ENCODE measurements around the gene MLLT10.

DNA sequence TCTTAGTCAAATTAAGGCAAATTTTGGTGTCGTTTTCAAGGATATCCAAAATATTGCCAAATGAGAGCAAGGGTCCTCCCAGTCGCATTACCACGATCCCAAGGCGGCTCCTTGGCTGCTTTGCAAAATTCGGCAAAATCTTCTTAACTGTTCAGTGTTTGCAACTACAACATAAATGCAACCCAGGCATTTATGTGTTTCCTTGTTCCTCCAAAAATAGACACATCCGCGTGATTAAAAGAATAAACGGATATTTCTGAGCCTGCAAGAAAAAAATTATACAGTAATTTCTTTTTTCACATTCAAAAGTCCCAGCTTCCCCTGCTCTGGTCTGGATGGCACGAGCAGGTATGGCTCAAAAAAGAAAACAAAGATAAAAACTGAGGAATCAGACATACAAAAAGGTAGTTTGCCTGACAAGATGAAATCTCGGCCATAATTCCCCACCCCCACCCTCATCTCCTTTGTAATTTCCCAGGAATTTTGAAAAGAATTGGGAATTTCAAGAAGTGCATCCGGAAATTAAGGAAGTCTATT, 14.6 kb upstream of the MLLT10 start:
- TF ChIP-seq, protein P1, sequence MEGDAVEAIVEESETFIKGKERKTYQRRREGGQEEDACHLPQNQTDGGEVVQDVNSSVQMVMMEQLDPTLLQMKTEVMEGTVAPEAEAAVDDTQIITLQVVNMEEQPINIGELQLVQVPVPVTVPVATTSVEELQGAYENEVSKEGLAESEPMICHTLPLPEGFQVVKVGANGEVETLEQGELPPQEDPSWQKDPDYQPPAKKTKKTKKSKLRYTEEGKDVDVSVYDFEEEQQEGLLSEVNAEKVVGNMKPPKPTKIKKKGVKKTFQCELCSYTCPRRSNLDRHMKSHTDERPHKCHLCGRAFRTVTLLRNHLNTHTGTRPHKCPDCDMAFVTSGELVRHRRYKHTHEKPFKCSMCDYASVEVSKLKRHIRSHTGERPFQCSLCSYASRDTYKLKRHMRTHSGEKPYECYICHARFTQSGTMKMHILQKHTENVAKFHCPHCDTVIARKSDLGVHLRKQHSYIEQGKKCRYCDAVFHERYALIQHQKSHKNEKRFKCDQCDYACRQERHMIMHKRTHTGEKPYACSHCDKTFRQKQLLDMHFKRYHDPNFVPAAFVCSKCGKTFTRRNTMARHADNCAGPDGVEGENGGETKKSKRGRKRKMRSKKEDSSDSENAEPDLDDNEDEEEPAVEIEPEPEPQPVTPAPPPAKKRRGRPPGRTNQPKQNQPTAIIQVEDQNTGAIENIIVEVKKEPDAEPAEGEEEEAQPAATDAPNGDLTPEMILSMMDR (IDR thresholded peaks at IDR 0.05): no peak
- TF ChIP-seq POLR2A (IDR thresholded peaks at IDR 0.05): no peak
- no peak for TF ChIP-seq EP300 (IDR thresholded peaks at IDR 0.05)

Data from ovary (tissue), 3 donors.